IMR-90 (cell line): ENCODE data around the gene PDS5A. TPM values are rescaled to one million over a fixed set of nuclear protein-coding genes. Genes with fewer than 3 reads are reported as not detected.

Experiments used
- ATAC-seq: fragments of 200-7000 bp; cut with Tn5 transposase; 2 replicates; pipeline ENCODE4 v1.9.1; 2020; ENCODE audit warnings: low read depth, mild to moderate bottlenecking, moderate library complexity
- BruUV-seq: library from RNA; stranded (reverse); fragments of 400-500 nt; replicated peaks from 2 replicates; lab custom pipeline; 2021; lab: Mats Ljungman, UMichigan
- CTCF ChIA-PET: fragments of 300-600 bp; formaldehyde crosslinking; extraction: SDS; loops from one replicate; lab custom pipeline; 2021; ENCODE audit warnings: antibody characterized with exemption; lab: Yijun Ruan, JAX
- POLR2A ChIA-PET: fragments of 300-600 bp; sonication (Branson Sonifier 250); formaldehyde crosslinking; loops from one replicate; lab custom pipeline; 2022; ENCODE audit warnings: antibody characterized with exemption; ENCODE audit not compliant: unreplicated experiment; lab: Charles Lee
- DNase-seq: peaks from one replicate; pipeline ENCODE4 v3.0.0; 2013
- H2AFZ ChIP-seq: replicated peaks from 2 replicates; pipeline ENCODE3; 2013; ENCODE audit warnings: low read length, mild to moderate bottlenecking; ENCODE audit not compliant: poor library complexity
- H2AK5ac ChIP-seq: 2 replicates; pipeline ENCODE4 v1.6.1; 2013; ENCODE audit warnings: low read depth, low read length, inconsistent platforms
- H2AK9ac ChIP-seq: replicated peaks from 2 replicates; pipeline ENCODE3; 2013; ENCODE audit warnings: mild to moderate bottlenecking, low read depth, low read length, moderate library complexity; ENCODE audit not compliant: poor library complexity
- H2BK120ac ChIP-seq: 2 replicates; pipeline ENCODE4 v1.6.1; 2013; ENCODE audit warnings: low read depth, low read length, inconsistent platforms
- H2BK15ac ChIP-seq: 3 replicates; pipeline ENCODE4 v1.6.1; 2013; ENCODE audit warnings: low read depth, low read length, inconsistent platforms
- H2BK20ac ChIP-seq: 2 replicates; pipeline ENCODE4 v1.6.1; 2013; ENCODE audit warnings: low read depth, mild to moderate bottlenecking, inconsistent platforms, low read length, moderate library complexity
- H2BK5ac ChIP-seq: 2 replicates; pipeline ENCODE4 v1.6.1; 2013; ENCODE audit warnings: mild to moderate bottlenecking, low read depth, low read length, inconsistent platforms; ENCODE audit not compliant: poor library complexity, severe bottlenecking
- H3K14ac ChIP-seq: replicated peaks from 2 replicates; pipeline ENCODE4 v1.6.1; 2013; ENCODE audit warnings: low read depth, low read length, inconsistent platforms
- H3K18ac ChIP-seq: 2 replicates; pipeline ENCODE4 v1.6.1; 2013; ENCODE audit warnings: low read depth, low read length, control low read depth
- H3K23ac ChIP-seq: 2 replicates; pipeline ENCODE4 v1.6.1; 2013; ENCODE audit warnings: low read depth, low read length, inconsistent platforms
- H3K27ac ChIP-seq: 2 replicates; pipeline ENCODE4 v1.5.1; 2013; ENCODE audit warnings: mild to moderate bottlenecking, control low read depth, low read length; ENCODE audit not compliant: insufficient read depth
- H3K27me3 ChIP-seq: 2 replicates; pipeline ENCODE4 v1.6.1; 2013; ENCODE audit warnings: low read length; ENCODE audit not compliant: control insufficient read depth, insufficient read depth
- H3K36me3 ChIP-seq: 2 replicates; pipeline ENCODE4 v1.6.1; 2013; ENCODE audit warnings: low read length, mixed read lengths; ENCODE audit not compliant: control insufficient read depth, insufficient read depth
- H3K4ac ChIP-seq: 2 replicates; pipeline ENCODE4 v1.6.1; 2013; ENCODE audit warnings: low read depth, low read length, inconsistent platforms
- H3K4me1 ChIP-seq: 2 replicates; pipeline ENCODE4 v1.6.1; 2013; ENCODE audit warnings: low read length, mixed read lengths; ENCODE audit not compliant: control insufficient read depth, insufficient read depth
- H3K4me2 ChIP-seq: 2 replicates; pipeline ENCODE4 v1.6.1; 2013; ENCODE audit warnings: low read depth, mild to moderate bottlenecking, control low read depth, low read length, moderate library complexity
- H3K4me3 ChIP-seq: 2 replicates; pipeline ENCODE4 v1.5.1; 2013; ENCODE audit warnings: low read depth, mild to moderate bottlenecking, control low read depth, low read length, moderate library complexity; ENCODE audit not compliant: insufficient read depth
- H3K56ac ChIP-seq: 2 replicates; pipeline ENCODE4 v1.6.1; 2013; ENCODE audit warnings: low read length, inconsistent platforms; ENCODE audit not compliant: insufficient read depth; ENCODE audit errors: extremely low read depth
- H3K79me1 ChIP-seq, 2 experiments: 2 replicates each; pipeline ENCODE4 v1.6.1; 2013; ENCODE audit warnings: low read length in 2 of 2, inconsistent platforms in 1 of 2, low read depth in 1 of 2
- H3K9ac ChIP-seq: 2 replicates; pipeline ENCODE4 v1.6.1; 2013; ENCODE audit warnings: low read depth, low read length, control low read depth
- H3K9me1 ChIP-seq: 2 replicates; pipeline ENCODE4 v1.6.1; 2013; ENCODE audit warnings: low read length, inconsistent platforms; ENCODE audit not compliant: insufficient read depth
- H3K9me3 ChIP-seq: 2 replicates; pipeline ENCODE4 v1.6.1; 2013; ENCODE audit warnings: low read length; ENCODE audit not compliant: control insufficient read depth, insufficient read depth
- H4K20me1 ChIP-seq: 2 replicates; pipeline ENCODE4 v1.6.1; 2013; ENCODE audit warnings: low read length, inconsistent platforms; ENCODE audit not compliant: insufficient read depth
- H4K5ac ChIP-seq: 2 replicates; pipeline ENCODE4 v1.6.1; 2013; ENCODE audit warnings: mild to moderate bottlenecking, low read depth, low read length, control low read depth
- H4K8ac ChIP-seq, 2 experiments: 2 replicates each; pipeline ENCODE4 v1.6.1; 2013; ENCODE audit warnings: low read depth in 2 of 2, low read length in 2 of 2, control low read depth in 1 of 2, inconsistent platforms in 1 of 2
- H4K91ac ChIP-seq: 2 replicates; pipeline ENCODE4 v1.6.1; 2013; ENCODE audit warnings: low read depth, low read length, inconsistent platforms; ENCODE audit not compliant: insufficient read depth
- BHLHE40 ChIP-seq: fragments of 150-350 bp; IDR thresholded peaks from 2 replicates; pipeline ENCODE4 v1.6.1; 2016; ENCODE audit warnings: mild to moderate bottlenecking, low read depth, low read length
- CEBPB ChIP-seq: IDR thresholded peaks from 2 replicates; pipeline ENCODE4 v1.6.1; 2012; ENCODE audit warnings: low read depth, low read length, improper control_type of control experiment
- CHD1 ChIP-seq: IDR thresholded peaks from 2 replicates; pipeline ENCODE4 v1.6.1; 2012; ENCODE audit warnings: low read depth, low read length, improper control_type of control experiment
- FOS ChIP-seq: fragments of 150-350 bp; IDR thresholded peaks from 2 replicates; pipeline ENCODE4 v1.6.1; 2016; ENCODE audit warnings: low read depth, low read length
- MAFK ChIP-seq: IDR thresholded peaks from 2 replicates; pipeline ENCODE4 v1.6.1; 2012; ENCODE audit warnings: low read depth, low read length, improper control_type of control experiment
- MAZ ChIP-seq: IDR thresholded peaks from 2 replicates; pipeline ENCODE4 v1.6.1; 2012; ENCODE audit warnings: low read depth, mild to moderate bottlenecking, low read length, improper control_type of control experiment, moderate library complexity, borderline replicate concordance
- MXI1 ChIP-seq: IDR thresholded peaks from 2 replicates; pipeline ENCODE4 v1.6.1; 2012; ENCODE audit warnings: low read depth, mild to moderate bottlenecking, low read length, moderate library complexity, borderline replicate concordance
- NFE2L2 ChIP-seq: fragments of 150-350 bp; IDR thresholded peaks from 2 replicates; pipeline ENCODE4 v1.6.1; 2016; ENCODE audit warnings: low read depth, mild to moderate bottlenecking, low read length
- POLR2A ChIP-seq: IDR thresholded peaks from 2 replicates; pipeline ENCODE4 v1.6.1; 2012; ENCODE audit warnings: mild to moderate bottlenecking, low read depth, low read length
- RAD21 ChIP-seq: IDR thresholded peaks from 2 replicates; pipeline ENCODE4 v1.6.1; 2012; ENCODE audit warnings: low read length, improper control_type of control experiment
- RCOR1 ChIP-seq: IDR thresholded peaks from 2 replicates; pipeline ENCODE4 v1.6.1; 2012; ENCODE audit warnings: mild to moderate bottlenecking, low read length, improper control_type of control experiment; ENCODE audit not compliant: insufficient replicate concordance
- RFX5 ChIP-seq: IDR thresholded peaks from 2 replicates; pipeline ENCODE4 v1.8.0; 2012; ENCODE audit warnings: low read depth, mild to moderate bottlenecking, low read length, moderate library complexity
- SMC3 ChIP-seq: fragments of 150-350 bp; IDR thresholded peaks from 2 replicates; pipeline ENCODE4 v1.6.1; 2016; ENCODE audit warnings: low read depth, mild to moderate bottlenecking, antibody characterized with exemption, low read length, moderate library complexity
- WGBS, 2 experiments: methylation state at CpG; one replicate each; pipeline versions ENCODE4 v1.1.5 to v1.1.7; 2013; ENCODE audit warnings: missing lambda C conversion rate in 2 of 2; ENCODE audit not compliant: insufficient read length in 1 of 2; ENCODE audit errors: extremely low coverage in 2 of 2; 5-methylcytosine and 5-hydroxymethylcytosine counted together
- dilution Hi-C: fragments of 300-500 bp; cut with HindIII; formaldehyde crosslinking; loops from one replicate; pipeline ENCODE4 v1.14.3; 2018; ENCODE audit warnings: low sequenced_read_pairs; ENCODE audit not compliant: unreplicated experiment
- in situ Hi-C: fragments of 300-500 bp; cut with MboI; formaldehyde crosslinking; loops from 3 replicates; pipeline ENCODE4 v1.14.3; 2019; ENCODE audit warnings: low sequenced_read_pairs, inconsistent platforms, mixed read lengths
- intact Hi-C: fragments of 100-400 bp; cut with micrococcal nuclease; formaldehyde crosslinking; loops from 2 replicates; pipeline ENCODE4 v1.10.0; 2022
- polyA plus RNA-seq, 3 experiments: library from polyadenylated mRNA; depleted of rRNA; stranded (reverse); fragments of >200 nt; gene quantifications; 2 replicates each; pipeline ENCODE4 v1.2.3, GENCODE V29; 2012; ENCODE audit warnings: low replicate concordance in 1 of 3
- total RNA-seq: library from RNA; depleted of rRNA; stranded (reverse); fragments of >200 nt; gene quantifications from 2 replicates; pipeline ENCODE4 v1.2.3, GENCODE V29; 2012
- TF ChIP-seq, protein P1 (sequence below): fragments of 150-350 bp; IDR thresholded peaks from 2 replicates; pipeline ENCODE4 v1.6.1; 2017; ENCODE audit warnings: mild to moderate bottlenecking, antibody characterized with exemption, low read length, low read depth
- TF ChIP-seq, protein P2 (sequence below): conservative IDR thresholded peaks from 2 replicates; pipeline ENCODE4 v1.5.1; 2012; ENCODE audit warnings: mild to moderate bottlenecking, low read depth, low read length, improper control_type of control experiment
- TF ChIP-seq, protein P3 (sequence below): fragments of 150-350 bp; IDR thresholded peaks from 2 replicates; pipeline ENCODE4 v1.6.1; 2016; ENCODE audit warnings: low read depth, mild to moderate bottlenecking, low read length, moderate library complexity, borderline replicate concordance

PDS5A gene
- total and polyA plus RNA-seq, 2 of the 4 experiments (the other 2 are of a cell fraction): 16.3 to 33.5 TPM

DNA sequence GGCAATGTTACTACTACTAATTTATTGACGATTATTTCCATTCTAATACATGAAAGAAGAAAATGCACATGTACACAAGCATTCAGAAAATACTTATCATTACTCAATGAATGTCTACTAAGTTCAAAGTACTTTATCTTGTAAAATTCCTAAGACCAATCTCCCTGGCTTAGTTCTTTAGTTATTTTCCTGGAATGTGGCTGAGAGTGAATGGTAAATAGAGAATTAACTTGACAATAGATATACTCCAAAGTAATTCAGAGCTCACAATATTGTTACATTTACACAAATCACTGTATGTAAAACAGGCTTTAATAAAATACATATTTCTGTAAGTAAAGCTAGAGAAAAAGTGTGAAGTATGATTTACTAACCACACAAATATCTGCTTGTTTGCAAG lies 79.7 kb downstream of the PDS5A start:
- dilution Hi-C loops (no loop called here), in situ Hi-C loops (no loop called here), intact Hi-C loops (no loop called here)
- H3K4me3 ChIP-seq: no peak overlapping the region
- H3K9me1 ChIP-seq: no peaks in the 10 kb centered on the region
- H3K23ac ChIP-seq: no peak overlapping the region
- H3K9me3 ChIP-seq: no peaks in the 10 kb centered on the region
- H3K27me3 ChIP-seq: no peaks in the 10 kb centered on the region
- peaks cover 38% of the 10 kb centered on the region for H3K36me3 ChIP-seq
- no peak overlapping the region for H3K14ac ChIP-seq
- no peak overlapping the region for H2BK15ac ChIP-seq
- no peak overlapping the region for H2BK20ac ChIP-seq
- H3K18ac ChIP-seq: no peak overlapping the region
- no peak overlapping the region for H2BK5ac ChIP-seq
- peaks cover 3% of the 10 kb centered on the region in 2 experiments; a peak in 1 of 4 replicates for H3K79me1 ChIP-seq
- H3K4ac ChIP-seq: no peak overlapping the region
- POLR2A ChIA-PET: no interaction called here
- DNase-seq (no peak), ATAC-seq (no peak)
- no TSS peak for BruUV-seq
- no peak overlapping the region for H3K56ac ChIP-seq
- H2AFZ ChIP-seq: no peak overlapping the region
- no peak overlapping the region for H2AK9ac ChIP-seq
- H3K4me1 ChIP-seq: peaks cover 2% of the 10 kb centered on the region
- H4K5ac ChIP-seq: no peak overlapping the region
- no CpG with 5 or more reads among the region's 1 CpG for WGBS, 2 experiments
- no peak overlapping the region for H3K4me2 ChIP-seq
- no peak for TF ChIP-seq MAFK
- no peak for TF ChIP-seq CHD1
- TF ChIP-seq MXI1: no peak
- TF ChIP-seq RCOR1: no peak
- TF ChIP-seq, protein P1, sequence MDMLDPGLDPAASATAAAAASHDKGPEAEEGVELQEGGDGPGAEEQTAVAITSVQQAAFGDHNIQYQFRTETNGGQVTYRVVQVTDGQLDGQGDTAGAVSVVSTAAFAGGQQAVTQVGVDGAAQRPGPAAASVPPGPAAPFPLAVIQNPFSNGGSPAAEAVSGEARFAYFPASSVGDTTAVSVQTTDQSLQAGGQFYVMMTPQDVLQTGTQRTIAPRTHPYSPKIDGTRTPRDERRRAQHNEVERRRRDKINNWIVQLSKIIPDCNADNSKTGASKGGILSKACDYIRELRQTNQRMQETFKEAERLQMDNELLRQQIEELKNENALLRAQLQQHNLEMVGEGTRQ: no peak
- TF ChIP-seq, protein P2, sequence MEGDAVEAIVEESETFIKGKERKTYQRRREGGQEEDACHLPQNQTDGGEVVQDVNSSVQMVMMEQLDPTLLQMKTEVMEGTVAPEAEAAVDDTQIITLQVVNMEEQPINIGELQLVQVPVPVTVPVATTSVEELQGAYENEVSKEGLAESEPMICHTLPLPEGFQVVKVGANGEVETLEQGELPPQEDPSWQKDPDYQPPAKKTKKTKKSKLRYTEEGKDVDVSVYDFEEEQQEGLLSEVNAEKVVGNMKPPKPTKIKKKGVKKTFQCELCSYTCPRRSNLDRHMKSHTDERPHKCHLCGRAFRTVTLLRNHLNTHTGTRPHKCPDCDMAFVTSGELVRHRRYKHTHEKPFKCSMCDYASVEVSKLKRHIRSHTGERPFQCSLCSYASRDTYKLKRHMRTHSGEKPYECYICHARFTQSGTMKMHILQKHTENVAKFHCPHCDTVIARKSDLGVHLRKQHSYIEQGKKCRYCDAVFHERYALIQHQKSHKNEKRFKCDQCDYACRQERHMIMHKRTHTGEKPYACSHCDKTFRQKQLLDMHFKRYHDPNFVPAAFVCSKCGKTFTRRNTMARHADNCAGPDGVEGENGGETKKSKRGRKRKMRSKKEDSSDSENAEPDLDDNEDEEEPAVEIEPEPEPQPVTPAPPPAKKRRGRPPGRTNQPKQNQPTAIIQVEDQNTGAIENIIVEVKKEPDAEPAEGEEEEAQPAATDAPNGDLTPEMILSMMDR: no peak
- TF ChIP-seq BHLHE40: no peak
- no peak for TF ChIP-seq SMC3
- TF ChIP-seq RAD21: no peak
- TF ChIP-seq FOS: no peak
- TF ChIP-seq, protein P3, sequence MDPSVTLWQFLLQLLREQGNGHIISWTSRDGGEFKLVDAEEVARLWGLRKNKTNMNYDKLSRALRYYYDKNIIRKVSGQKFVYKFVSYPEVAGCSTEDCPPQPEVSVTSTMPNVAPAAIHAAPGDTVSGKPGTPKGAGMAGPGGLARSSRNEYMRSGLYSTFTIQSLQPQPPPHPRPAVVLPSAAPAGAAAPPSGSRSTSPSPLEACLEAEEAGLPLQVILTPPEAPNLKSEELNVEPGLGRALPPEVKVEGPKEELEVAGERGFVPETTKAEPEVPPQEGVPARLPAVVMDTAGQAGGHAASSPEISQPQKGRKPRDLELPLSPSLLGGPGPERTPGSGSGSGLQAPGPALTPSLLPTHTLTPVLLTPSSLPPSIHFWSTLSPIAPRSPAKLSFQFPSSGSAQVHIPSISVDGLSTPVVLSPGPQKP: no peak
- TF ChIP-seq NFE2L2: no peak
- no peak for TF ChIP-seq RFX5
- TF ChIP-seq CEBPB: no peak
- no peak for TF ChIP-seq MAZ
- TF ChIP-seq POLR2A: no peak
- no peak overlapping the region for H2AK5ac ChIP-seq
- no peak overlapping the region for H4K91ac ChIP-seq
- H3K9ac ChIP-seq: no peak overlapping the region
- CTCF ChIA-PET: interaction anchor here (0.6 to 0.7 kb wide), 3 partner anchors 13 to 273 kb away, joined by 3 to 8 read pairs (median 3); no protein-coding TSS in a partner anchor
- no peak overlapping the region for H4K8ac ChIP-seq
- H4K20me1 ChIP-seq: no peaks in the 10 kb centered on the region
- no peak overlapping the region for H2BK120ac ChIP-seq
- no peak overlapping the region for H3K27ac ChIP-seq
